GM12878 (cell line): ENCODE measurements around the gene MNT.

ENCODE experiments used
- CHD1 ChIP-seq: IDR thresholded peaks from 2 replicates; pipeline ENCODE4 v1.6.1; 2012; ENCODE audit warnings: low read depth, low read length, improper control_type of control experiment
- EP300 ChIP-seq, 2 experiments: fragments of 150-350 bp in 1 of 2; IDR thresholded peaks; 2 replicates each; pipeline ENCODE4 v1.6.1; 2011 to 2012; ENCODE audit warnings: low read depth in 2 of 2, low read length in 2 of 2, borderline replicate concordance in 1 of 2, improper control_type of control experiment in 1 of 2, inconsistent platforms in 1 of 2; ENCODE audit not compliant: control insufficient read depth in 1 of 2
- FOXM1 ChIP-seq: IDR thresholded peaks from 2 replicates; pipeline ENCODE4 v1.6.1; 2012; ENCODE audit warnings: low read depth, mild to moderate bottlenecking, inconsistent platforms, low read length, moderate library complexity
- MEF2A ChIP-seq: IDR thresholded peaks from 2 replicates; pipeline ENCODE4 v1.6.1; 2011; ENCODE audit warnings: low read depth, mild to moderate bottlenecking, low read length, moderate library complexity; ENCODE audit not compliant: insufficient read depth
- NFYB ChIP-seq: IDR thresholded peaks from 2 replicates; pipeline ENCODE4 v1.6.1; 2011; ENCODE audit warnings: low read depth, mild to moderate bottlenecking, low read length, improper control_type of control experiment, moderate library complexity; ENCODE audit not compliant: insufficient read depth
- POLR2A ChIP-seq: IDR thresholded peaks from 2 replicates; pipeline ENCODE4 v1.6.1; 2011; ENCODE audit warnings: low read depth, mild to moderate bottlenecking, low read length
- SMC3 ChIP-seq: IDR thresholded peaks from 2 replicates; pipeline ENCODE4 v1.6.1; 2011; ENCODE audit warnings: low read length, improper control_type of control experiment, borderline replicate concordance
- ZNF384 ChIP-seq: IDR thresholded peaks from 2 replicates; pipeline ENCODE4 v1.6.1; 2012; ENCODE audit warnings: low read depth, mild to moderate bottlenecking, low read length, improper control_type of control experiment, borderline replicate concordance
- TF ChIP-seq, protein P1 (sequence below), 3 experiments: IDR thresholded peaks in 2 of 3; conservative IDR thresholded peaks in 1 of 3; 2 replicates each; pipeline ENCODE4 v1.5.1; 2011; ENCODE audit warnings: low read depth in 3 of 3, low read length in 3 of 3, mild to moderate bottlenecking in 3 of 3, control low read depth in 2 of 3, moderate library complexity in 2 of 3, inconsistent platforms in 1 of 3, mixed read lengths in 1 of 3; ENCODE audit not compliant: control insufficient read depth in 2 of 3, insufficient read depth in 1 of 3; ENCODE audit errors: extremely low read depth in 1 of 3
- TF ChIP-seq, protein P2 (sequence below): IDR thresholded peaks from 2 replicates; pipeline ENCODE4 v1.6.1; 2012; ENCODE audit warnings: low read depth, low read length, improper control_type of control experiment
- TF ChIP-seq, protein P3 (sequence below): IDR thresholded peaks from 2 replicates; pipeline ENCODE4 v1.6.1; 2012; ENCODE audit warnings: low read length, inconsistent platforms

DNA sequence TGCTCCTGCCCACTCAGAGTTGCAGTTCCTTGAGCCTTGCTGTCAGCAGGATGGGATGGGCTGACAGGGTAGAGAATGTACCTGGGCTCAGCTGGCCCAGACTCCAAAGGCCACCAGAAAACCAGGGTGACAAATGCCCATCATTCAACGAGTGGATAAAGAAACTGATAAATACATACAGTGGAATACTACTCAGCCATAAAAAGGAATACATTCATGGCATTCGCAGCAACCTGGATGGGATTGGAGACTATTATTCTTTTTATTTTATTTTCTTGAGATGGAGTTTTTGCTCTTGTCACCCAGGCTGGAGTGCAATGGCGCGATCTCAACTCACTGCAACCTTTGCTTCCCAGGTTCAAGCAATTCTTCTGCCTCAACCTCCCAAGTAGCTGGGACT, 43.6 kb downstream of the MNT start:
- TF ChIP-seq, protein P1, sequence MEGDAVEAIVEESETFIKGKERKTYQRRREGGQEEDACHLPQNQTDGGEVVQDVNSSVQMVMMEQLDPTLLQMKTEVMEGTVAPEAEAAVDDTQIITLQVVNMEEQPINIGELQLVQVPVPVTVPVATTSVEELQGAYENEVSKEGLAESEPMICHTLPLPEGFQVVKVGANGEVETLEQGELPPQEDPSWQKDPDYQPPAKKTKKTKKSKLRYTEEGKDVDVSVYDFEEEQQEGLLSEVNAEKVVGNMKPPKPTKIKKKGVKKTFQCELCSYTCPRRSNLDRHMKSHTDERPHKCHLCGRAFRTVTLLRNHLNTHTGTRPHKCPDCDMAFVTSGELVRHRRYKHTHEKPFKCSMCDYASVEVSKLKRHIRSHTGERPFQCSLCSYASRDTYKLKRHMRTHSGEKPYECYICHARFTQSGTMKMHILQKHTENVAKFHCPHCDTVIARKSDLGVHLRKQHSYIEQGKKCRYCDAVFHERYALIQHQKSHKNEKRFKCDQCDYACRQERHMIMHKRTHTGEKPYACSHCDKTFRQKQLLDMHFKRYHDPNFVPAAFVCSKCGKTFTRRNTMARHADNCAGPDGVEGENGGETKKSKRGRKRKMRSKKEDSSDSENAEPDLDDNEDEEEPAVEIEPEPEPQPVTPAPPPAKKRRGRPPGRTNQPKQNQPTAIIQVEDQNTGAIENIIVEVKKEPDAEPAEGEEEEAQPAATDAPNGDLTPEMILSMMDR (IDR thresholded peaks at IDR 0.05 in 2 of 3, conservative IDR thresholded peaks at IDR 0.05 in 1 of 3; ENCODE audit: control insufficient read depth in 2 of 3, extremely low read depth in 1 of 3, insufficient read depth in 1 of 3, low read depth in 3 of 3, low read length in 3 of 3), result no peak
- TF ChIP-seq SMC3, result no peak
- TF ChIP-seq ZNF384, result no peak
- TF ChIP-seq EP300 (IDR thresholded peaks at IDR 0.05; ENCODE audit: borderline replicate concordance in 1 of 2, control insufficient read depth in 1 of 2, low read depth in 2 of 2, low read length in 2 of 2), result no peak
- no peak for TF ChIP-seq POLR2A
- TF ChIP-seq NFYB, result no peak
- TF ChIP-seq MEF2A, result no peak
- TF ChIP-seq, protein P2, sequence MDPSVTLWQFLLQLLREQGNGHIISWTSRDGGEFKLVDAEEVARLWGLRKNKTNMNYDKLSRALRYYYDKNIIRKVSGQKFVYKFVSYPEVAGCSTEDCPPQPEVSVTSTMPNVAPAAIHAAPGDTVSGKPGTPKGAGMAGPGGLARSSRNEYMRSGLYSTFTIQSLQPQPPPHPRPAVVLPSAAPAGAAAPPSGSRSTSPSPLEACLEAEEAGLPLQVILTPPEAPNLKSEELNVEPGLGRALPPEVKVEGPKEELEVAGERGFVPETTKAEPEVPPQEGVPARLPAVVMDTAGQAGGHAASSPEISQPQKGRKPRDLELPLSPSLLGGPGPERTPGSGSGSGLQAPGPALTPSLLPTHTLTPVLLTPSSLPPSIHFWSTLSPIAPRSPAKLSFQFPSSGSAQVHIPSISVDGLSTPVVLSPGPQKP, result no peak
- TF ChIP-seq, protein P3, sequence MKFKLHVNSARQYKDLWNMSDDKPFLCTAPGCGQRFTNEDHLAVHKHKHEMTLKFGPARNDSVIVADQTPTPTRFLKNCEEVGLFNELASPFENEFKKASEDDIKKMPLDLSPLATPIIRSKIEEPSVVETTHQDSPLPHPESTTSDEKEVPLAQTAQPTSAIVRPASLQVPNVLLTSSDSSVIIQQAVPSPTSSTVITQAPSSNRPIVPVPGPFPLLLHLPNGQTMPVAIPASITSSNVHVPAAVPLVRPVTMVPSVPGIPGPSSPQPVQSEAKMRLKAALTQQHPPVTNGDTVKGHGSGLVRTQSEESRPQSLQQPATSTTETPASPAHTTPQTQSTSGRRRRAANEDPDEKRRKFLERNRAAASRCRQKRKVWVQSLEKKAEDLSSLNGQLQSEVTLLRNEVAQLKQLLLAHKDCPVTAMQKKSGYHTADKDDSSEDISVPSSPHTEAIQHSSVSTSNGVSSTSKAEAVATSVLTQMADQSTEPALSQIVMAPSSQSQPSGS, result no peak
- TF ChIP-seq CHD1, result no peak
- no peak for TF ChIP-seq FOXM1
